ENCODE results near the gene CCDC197.

CCDC197 gene

DNA sequence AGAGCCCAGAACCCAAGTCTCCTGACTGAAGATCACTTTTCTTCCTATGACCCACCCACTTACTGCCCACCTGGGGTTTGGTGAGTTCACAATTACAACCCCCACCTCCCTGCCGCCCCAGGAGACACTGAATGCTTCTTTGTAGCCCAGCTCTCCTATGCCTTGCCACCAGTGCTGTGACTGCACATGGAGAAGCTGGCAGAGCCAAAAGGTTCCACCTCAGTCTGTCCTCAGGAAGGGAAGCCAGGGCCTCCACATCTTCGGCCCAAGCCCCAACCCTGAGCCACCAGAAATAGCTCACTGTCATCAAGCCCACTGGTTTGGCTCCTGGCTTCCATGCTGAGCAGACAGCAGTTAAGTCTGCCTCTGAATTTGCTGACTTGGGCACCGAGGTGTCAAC, 54.7 kb downstream of the CCDC197 start:
- H3K27ac ChIP-seq (ENCODE audit: poor library complexity, severe bottlenecking): no peak overlapping the region
- TF ChIP-seq CTCF (IDR thresholded peaks at IDR 0.05; ENCODE audit: poor library complexity, severe bottlenecking): no peak
- no peaks in the 10 kb centered on the region for H3K9me3 ChIP-seq (ENCODE audit: severe bottlenecking)
- no peak overlapping the region for H3K4me3 ChIP-seq (ENCODE audit: severe bottlenecking)
- H3K27me3 ChIP-seq (ENCODE audit: insufficient read depth, poor library complexity, severe bottlenecking): no peaks in the 10 kb centered on the region
- DNase-seq (ENCODE audit: low spot score) (no peak), ATAC-seq (ENCODE audit: low read depth) (no peak)
- H3K36me3 ChIP-seq (ENCODE audit: low read depth): peaks cover 92% of the 10 kb centered on the region
- no peaks in the 10 kb centered on the region for H3K4me1 ChIP-seq (ENCODE audit: insufficient read depth, poor library complexity, severe bottlenecking)

GRCh38 chr14:94052199-94052598, 55.1 kb downstream of the CCDC197 start:
- no peak overlapping the region for H3K4me3 ChIP-seq (ENCODE audit: severe bottlenecking)
- no peaks in the 10 kb centered on the region for H3K4me1 ChIP-seq (ENCODE audit: insufficient read depth, poor library complexity, severe bottlenecking)
- ATAC-seq (ENCODE audit: low read depth) (no peak), DNase-seq (ENCODE audit: low spot score) (no peak)
- TF ChIP-seq CTCF (IDR thresholded peaks at IDR 0.05; ENCODE audit: poor library complexity, severe bottlenecking): no peak
- no peaks in the 10 kb centered on the region for H3K27me3 ChIP-seq (ENCODE audit: insufficient read depth, poor library complexity, severe bottlenecking)
- H3K9me3 ChIP-seq (ENCODE audit: severe bottlenecking): no peaks in the 10 kb centered on the region
- H3K36me3 ChIP-seq (ENCODE audit: low read depth): peaks cover 95% of the 10 kb centered on the region
- H3K27ac ChIP-seq (ENCODE audit: poor library complexity, severe bottlenecking): no peak overlapping the region

DNA sequence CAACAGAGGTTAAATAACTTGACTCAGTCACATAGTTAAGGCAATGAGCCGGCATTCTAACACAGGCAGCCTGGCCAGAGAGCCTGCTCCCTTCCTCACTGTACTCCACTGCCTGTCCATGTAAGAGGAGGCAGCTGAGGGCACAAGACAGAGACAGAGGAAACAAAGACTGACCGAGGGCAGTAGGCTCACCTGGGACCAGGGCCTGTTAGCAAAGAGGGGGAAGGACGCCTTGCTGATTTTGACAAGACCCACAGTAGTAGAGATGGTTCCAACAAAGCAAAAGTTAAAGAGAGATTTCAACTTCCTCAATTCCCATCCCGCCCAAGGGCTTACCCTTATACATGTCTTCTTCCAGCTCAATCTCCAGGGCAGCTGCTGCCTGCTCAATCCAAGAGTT, 55.6 kb downstream of the CCDC197 start:
- Histone ChIP-seq H3K27ac (ENCODE audit: poor library complexity, severe bottlenecking) (no peak overlapping the region), H3K36me3 (ENCODE audit: low read depth) (peaks cover 95% of the 10 kb centered on the region), H3K9me3 (ENCODE audit: severe bottlenecking) (no peaks in the 10 kb centered on the region), H3K27me3 (ENCODE audit: insufficient read depth, poor library complexity, severe bottlenecking) (no peaks in the 10 kb centered on the region), H3K4me3 (ENCODE audit: severe bottlenecking) (no peak overlapping the region), H3K4me1 (ENCODE audit: insufficient read depth, poor library complexity, severe bottlenecking) (no peaks in the 10 kb centered on the region)
- TF ChIP-seq CTCF (IDR thresholded peaks at IDR 0.05; ENCODE audit: poor library complexity, severe bottlenecking): no peak
- DNase-seq (ENCODE audit: low spot score) (no peak), ATAC-seq (ENCODE audit: low read depth) (no peak)

GRCh38 chr14:94054401-94054800, 57.3 kb downstream of the CCDC197 start:
- no peaks in the 10 kb centered on the region for H3K9me3 ChIP-seq (ENCODE audit: severe bottlenecking)
- H3K4me3 ChIP-seq (ENCODE audit: severe bottlenecking): no peak overlapping the region
- no peaks in the 10 kb centered on the region for H3K4me1 ChIP-seq (ENCODE audit: insufficient read depth, poor library complexity, severe bottlenecking)
- no peak for ATAC-seq (ENCODE audit: low read depth)
- TF ChIP-seq CTCF (IDR thresholded peaks at IDR 0.05; ENCODE audit: poor library complexity, severe bottlenecking): no peak
- no peak for DNase-seq (ENCODE audit: low spot score)
- no peaks in the 10 kb centered on the region for H3K27me3 ChIP-seq (ENCODE audit: insufficient read depth, poor library complexity, severe bottlenecking)
- no peak overlapping the region for H3K27ac ChIP-seq (ENCODE audit: poor library complexity, severe bottlenecking)
- H3K36me3 ChIP-seq (ENCODE audit: low read depth): peaks cover 95% of the 10 kb centered on the region

DNA sequence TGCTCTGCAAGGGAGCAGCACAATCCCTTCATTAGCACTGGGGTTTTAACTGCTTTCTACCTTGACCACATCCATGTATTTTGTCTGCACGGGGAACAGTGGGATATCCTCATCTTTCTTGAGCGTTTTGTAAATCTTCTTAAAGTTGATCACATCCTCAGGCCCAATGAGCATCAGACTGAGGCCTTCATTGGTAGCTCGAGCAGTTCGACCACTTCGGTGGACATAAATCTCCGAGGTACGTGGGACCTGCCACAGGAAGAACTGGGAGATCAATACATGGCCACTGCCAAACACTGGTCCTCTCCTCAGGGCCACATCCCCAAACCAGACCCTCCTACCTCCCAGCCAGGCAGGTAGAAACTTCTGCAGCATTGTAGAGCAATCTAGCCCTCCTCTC, 57.8 kb downstream of the CCDC197 start:
- H3K4me1 ChIP-seq (ENCODE audit: insufficient read depth, poor library complexity, severe bottlenecking): no peaks in the 10 kb centered on the region
- H3K27ac ChIP-seq (ENCODE audit: poor library complexity, severe bottlenecking): no peak overlapping the region
- peaks cover 95% of the 10 kb centered on the region for H3K36me3 ChIP-seq (ENCODE audit: low read depth)
- no peaks in the 10 kb centered on the region for H3K27me3 ChIP-seq (ENCODE audit: insufficient read depth, poor library complexity, severe bottlenecking)
- H3K9me3 ChIP-seq (ENCODE audit: severe bottlenecking): no peaks in the 10 kb centered on the region
- no peak overlapping the region for H3K4me3 ChIP-seq (ENCODE audit: severe bottlenecking)
- no peak for TF ChIP-seq CTCF (IDR thresholded peaks at IDR 0.05; ENCODE audit: poor library complexity, severe bottlenecking)
- DNase-seq (ENCODE audit: low spot score) (no peak), ATAC-seq (ENCODE audit: low read depth) (no peak)
